Subcutaneous abdominal adipose tissue (tissue), 5 donors: ENCODE data around the gene ABCC3.

Source experiments
- H3K27ac ChIP-seq: one replicate; pipeline ENCODE4 v1.7.0; 2013; ENCODE audit warnings: low read depth, mild to moderate bottlenecking, inconsistent platforms, low read length, moderate library complexity
- H3K27me3 ChIP-seq, 5 donors: one replicate each; pipeline ENCODE4 v1.7.0; 2013; ENCODE audit warnings: low read length in 5 of 5, inconsistent platforms in 1 of 5; ENCODE audit not compliant: control insufficient read depth in 5 of 5, insufficient read depth in 4 of 5
- H3K36me3 ChIP-seq, 5 donors: one replicate each; pipeline ENCODE4 v1.7.0; 2013; ENCODE audit warnings: low read length in 5 of 5; ENCODE audit not compliant: control insufficient read depth in 5 of 5, insufficient read depth in 5 of 5
- H3K4me1 ChIP-seq, 5 donors: one replicate each; pipeline ENCODE4 v1.7.0; 2013; ENCODE audit warnings: low read length in 5 of 5, mild to moderate bottlenecking in 3 of 5, moderate library complexity in 1 of 5; ENCODE audit not compliant: control insufficient read depth in 5 of 5, insufficient read depth in 5 of 5
- H3K4me3 ChIP-seq, 5 donors: one replicate each; pipeline ENCODE4 v1.7.0; 2013; ENCODE audit warnings: low read length in 5 of 5, low read depth in 1 of 5
- H3K9ac ChIP-seq, 5 donors: one replicate each; pipeline ENCODE4 v1.7.0; 2013; ENCODE audit warnings: low read length in 5 of 5, mild to moderate bottlenecking in 4 of 5, moderate library complexity in 3 of 5
- H3K9me3 ChIP-seq, 5 donors: one replicate each; pipeline ENCODE4 v1.7.0; 2013; ENCODE audit warnings: low read length in 5 of 5; ENCODE audit not compliant: control insufficient read depth in 5 of 5
- donor health status: healthy.
- donor health status: healthy.
- donor health status: healthy.
- donor health status: healthy.
- donor health status: healthy.

ABCC3 gene

DNA sequence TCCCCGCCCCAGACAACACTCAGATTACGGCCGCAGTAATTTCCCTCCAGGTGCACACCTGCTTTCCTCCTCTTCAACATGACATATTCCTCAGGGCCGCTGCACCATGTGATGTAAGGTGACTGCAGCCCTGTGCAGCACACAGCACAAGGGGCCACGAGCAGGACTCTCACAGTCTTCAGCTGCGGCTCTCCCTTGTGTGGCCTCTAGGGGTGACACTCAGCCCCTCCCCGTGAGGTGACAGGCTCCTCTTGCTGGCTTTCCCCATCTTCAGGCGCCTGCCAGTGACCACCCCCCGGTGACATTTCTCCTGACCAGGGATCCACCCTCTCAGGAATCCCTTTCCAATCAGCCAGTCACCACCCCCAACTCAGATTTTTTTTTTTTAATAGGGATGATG is 31.3 kb upstream of the ABCC3 start:
- H3K36me3 ChIP-seq, result no peaks in the 10 kb centered on the region
- H3K4me3 ChIP-seq, result no peak overlapping the region
- H3K27ac ChIP-seq, result no peak overlapping the region
- peaks cover 5 to 31% (median 23%) of the 10 kb centered on the region in 5 donors for H3K4me1 ChIP-seq
- H3K27me3 ChIP-seq, result peaks cover 0 to 30% (median 15%) of the 10 kb centered on the region in 5 donors
- H3K9ac ChIP-seq, result no peak overlapping the region
- no peaks in the 10 kb centered on the region for H3K9me3 ChIP-seq

DNA sequence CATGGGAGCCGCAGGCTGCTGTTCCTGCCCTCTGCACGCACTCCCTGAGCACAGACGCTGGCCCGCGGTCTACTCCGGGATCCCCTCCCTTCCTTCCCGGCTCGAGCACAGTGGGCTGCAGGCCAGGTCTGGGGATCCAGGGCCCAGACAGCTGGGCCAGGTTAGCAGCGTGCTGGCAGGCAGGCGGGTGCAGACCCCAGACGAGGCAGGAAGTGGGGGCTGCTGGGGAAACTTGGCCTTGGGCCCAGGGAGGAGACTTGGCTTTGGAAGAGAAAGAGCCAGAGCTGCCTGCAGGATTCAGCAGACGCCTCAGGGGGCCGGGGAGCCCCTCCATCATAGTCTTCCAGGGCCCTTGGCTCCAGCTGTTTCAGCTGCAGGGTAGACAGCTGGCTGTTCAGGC is 30.2 kb upstream of the ABCC3 start:
- Histone ChIP-seq H3K9me3 (no peaks in the 10 kb centered on the region), H3K27me3 (peaks cover 5 to 30% (median 15%) of the 10 kb centered on the region in 5 donors), H3K4me3 (peak overlapping the region in 3 of 5 donors; percentile 3 to 45 (median 5)), H3K4me1 (peaks cover 5 to 31% (median 23%) of the 10 kb centered on the region in 5 donors), H3K27ac (no peak overlapping the region), H3K36me3 (no peaks in the 10 kb centered on the region), H3K9ac (peak overlapping the region in 2 of 5 donors; percentile 18 to 29)

DNA sequence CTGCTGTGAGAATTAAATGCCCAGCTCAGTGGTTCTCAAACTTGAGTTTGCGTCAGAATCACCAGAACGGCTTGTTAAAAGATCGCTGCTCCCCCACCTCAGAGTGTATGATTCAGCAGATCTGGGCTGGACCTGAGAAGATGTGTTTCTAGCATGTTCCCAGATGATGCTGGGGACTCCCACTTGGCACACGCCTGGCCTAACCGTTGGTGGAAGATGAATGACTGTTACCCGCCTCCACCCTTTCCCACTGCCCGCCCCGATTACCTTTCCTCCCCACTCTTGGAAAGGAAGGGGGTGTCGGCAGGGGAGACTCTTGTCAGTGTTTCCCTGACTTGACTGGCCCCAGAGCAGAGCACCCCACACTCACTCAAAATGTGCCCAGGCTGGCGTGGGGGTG is 29.3 kb upstream of the ABCC3 start:
- Histone ChIP-seq H3K9me3 (no peaks in the 10 kb centered on the region), H3K27ac (no peak overlapping the region), H3K4me3 (no peak overlapping the region), H3K9ac (peak overlapping the region in 1 of 5 donors; percentile 2), H3K27me3 (peaks cover 5 to 30% (median 15%) of the 10 kb centered on the region in 5 donors), H3K36me3 (no peaks in the 10 kb centered on the region), H3K4me1 (peaks cover 5 to 31% (median 23%) of the 10 kb centered on the region in 5 donors)

DNA sequence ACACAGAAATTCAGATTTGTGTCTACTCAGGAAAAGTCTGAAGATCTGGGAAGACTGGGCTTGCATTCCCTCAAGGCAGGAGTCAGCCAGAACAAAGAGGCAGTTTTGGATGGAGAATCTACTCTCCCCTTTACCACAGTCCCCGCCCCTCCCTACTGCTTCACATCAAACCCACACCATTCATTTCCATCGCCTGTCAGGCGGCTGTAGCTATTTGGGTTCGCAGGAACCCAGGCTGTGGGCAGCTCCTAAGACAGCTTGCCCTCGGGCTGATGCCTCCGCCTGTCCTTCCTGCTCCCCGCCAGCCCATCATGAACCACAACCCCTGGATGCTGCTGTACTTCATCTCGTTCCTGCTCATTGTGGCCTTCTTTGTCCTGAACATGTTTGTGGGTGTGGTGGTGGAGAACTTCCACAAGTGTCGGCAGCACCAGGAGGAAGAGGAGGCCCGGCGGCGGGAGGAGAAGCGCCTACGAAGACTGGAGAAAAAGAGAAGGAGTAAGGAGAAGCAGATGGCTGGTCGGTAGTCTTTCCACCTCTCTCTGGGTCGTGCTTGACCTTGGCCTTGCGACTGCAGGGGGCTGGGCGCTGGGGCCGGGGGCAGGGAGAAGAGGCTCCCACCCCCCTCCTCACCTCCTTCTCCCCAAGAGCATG is 27.0 kb upstream of the ABCC3 start:
- H3K4me1 ChIP-seq, result peaks cover 5 to 31% (median 23%) of the 10 kb centered on the region in 5 donors
- H3K36me3 ChIP-seq, result no peaks in the 10 kb centered on the region
- no peak overlapping the region for H3K4me3 ChIP-seq
- H3K27me3 ChIP-seq, result peaks cover 5 to 22% (median 18%) of the 10 kb centered on the region in 5 donors
- H3K9me3 ChIP-seq, result no peaks in the 10 kb centered on the region
- no peak overlapping the region for H3K9ac ChIP-seq
- H3K27ac ChIP-seq, result no peak overlapping the region

DNA sequence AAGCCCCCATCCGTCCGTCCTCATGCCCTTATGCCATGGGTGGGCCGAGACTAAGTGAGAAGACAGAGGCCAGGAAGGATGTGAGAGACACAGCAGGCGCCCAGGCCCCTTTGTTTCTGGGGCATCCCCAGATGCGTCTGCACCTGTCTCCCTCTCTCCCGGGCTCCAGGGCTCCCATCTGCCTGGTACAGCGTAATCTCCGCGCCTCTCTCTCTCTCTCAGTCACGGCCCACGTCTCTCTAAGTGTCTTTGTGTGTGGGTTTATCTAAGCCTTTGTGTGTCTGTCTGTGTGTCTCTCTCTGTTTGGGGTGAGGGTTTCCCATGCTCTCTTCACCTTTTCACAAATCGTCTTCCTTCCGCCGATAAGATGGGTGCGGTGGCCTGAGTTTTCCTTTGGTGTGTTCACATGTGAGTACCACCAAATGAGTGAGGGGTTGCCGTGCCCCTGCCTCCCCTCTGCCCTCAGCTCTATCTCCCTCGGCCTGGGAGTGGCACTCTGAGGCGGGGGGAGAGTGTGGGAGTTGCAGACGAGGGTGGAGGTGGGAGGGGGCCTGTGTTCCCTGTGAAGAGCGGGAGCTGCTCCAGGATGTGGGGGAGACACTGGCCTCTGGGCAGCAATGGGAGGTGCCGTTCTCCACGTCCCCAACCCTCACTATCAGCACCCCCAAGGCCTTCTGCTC is 25.8 kb upstream of the ABCC3 start:
- Histone ChIP-seq H3K4me3 (no peak overlapping the region), H3K27me3 (peaks cover 5 to 22% (median 18%) of the 10 kb centered on the region in 5 donors), H3K36me3 (no peaks in the 10 kb centered on the region), H3K9ac (no peak overlapping the region), H3K27ac (no peak overlapping the region), H3K4me1 (peaks cover 5 to 25% (median 22%) of the 10 kb centered on the region in 5 donors), H3K9me3 (no peaks in the 10 kb centered on the region)

DNA sequence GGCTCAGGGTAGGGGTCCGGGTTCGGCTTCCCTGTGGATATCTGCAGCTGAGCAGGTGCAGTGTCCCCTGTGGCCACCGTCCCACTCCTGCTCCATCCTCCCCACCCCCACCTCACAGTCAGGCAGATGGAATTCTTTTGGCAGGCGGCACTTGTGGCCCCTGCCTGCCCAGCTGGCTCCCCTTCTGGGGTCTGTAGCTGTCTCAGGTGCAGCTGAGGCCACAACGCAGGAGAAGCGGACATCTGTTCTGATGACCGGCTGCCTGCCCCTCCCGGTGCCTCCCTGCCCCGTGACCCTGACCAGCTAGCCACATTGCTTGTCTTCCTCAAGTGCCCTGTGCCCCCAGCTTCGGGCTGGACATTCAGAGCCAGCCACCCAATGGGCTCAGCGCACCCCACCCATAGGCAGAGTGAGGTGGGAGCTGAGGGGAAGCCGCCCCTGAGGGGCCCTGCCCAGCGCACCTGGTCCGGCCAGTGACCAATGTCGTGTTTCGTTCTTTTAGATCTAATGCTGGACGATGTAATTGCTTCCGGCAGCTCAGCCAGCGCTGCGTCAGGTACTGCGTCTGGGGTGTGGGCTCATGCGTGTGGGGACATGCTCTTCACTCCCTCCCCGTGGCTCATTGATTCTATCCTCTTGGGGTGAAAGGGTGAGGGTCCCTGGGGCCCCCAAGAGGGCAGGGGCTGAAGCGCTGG is 25.2 kb upstream of the ABCC3 start:
- Histone ChIP-seq H3K9ac (no peak overlapping the region), H3K9me3 (no peaks in the 10 kb centered on the region), H3K4me1 (peaks cover 2 to 20% (median 15%) of the 10 kb centered on the region in 5 donors), H3K27ac (no peak overlapping the region), H3K27me3 (peaks cover 5 to 22% (median 12%) of the 10 kb centered on the region in 5 donors), H3K36me3 (no peaks in the 10 kb centered on the region), H3K4me3 (no peak overlapping the region)

DNA sequence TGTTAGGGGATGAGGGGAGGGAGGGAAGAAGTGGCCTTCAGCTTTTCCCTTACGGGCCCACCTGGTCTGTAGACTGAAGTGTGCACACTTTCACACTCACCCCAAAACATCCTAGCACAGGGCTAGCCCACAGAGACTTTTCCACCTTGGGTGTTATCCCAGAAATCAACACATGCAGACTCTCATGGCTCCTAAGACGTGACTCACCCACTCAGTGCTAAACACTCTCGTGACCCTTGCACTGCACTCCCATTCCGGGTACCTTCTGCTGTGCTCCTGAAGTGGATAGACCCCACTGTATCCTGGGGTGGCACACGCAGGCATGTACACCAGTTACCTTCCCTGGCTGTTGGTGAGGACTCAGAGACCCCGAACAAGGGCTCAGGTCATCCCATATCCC is 23.0 kb upstream of the ABCC3 start:
- H3K9ac ChIP-seq, result no peak overlapping the region
- no peak overlapping the region for H3K27ac ChIP-seq
- H3K27me3 ChIP-seq, result peaks cover 0 to 8% (median 7%) of the 10 kb centered on the region in 5 donors
- no peak overlapping the region for H3K4me3 ChIP-seq
- H3K9me3 ChIP-seq, result no peaks in the 10 kb centered on the region
- peaks cover 0 to 3% (median 0%) of the 10 kb centered on the region in 5 donors for H3K4me1 ChIP-seq
- H3K36me3 ChIP-seq, result no peaks in the 10 kb centered on the region

DNA sequence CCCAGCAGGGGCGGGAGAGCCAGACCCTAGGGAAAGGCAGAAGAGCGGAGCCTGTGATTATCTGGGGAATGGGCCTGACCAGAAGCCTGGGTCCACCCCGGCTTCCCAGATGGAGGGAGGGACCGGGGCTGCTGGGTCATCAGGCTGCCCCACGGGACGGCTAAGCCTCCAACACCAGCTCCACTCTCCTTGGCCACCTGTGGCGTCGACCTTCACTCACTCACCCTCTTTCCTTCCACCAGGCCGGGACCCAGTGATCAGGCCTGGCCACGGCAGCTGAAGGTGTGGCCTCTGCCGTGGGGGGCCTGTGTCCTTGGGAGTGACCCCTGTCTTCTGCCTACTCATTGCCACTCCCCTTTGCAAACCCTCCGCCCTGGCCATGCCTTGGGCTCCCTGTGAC is 22.4 kb upstream of the ABCC3 start:
- H3K27ac ChIP-seq, result no peak overlapping the region
- peaks cover 0 to 3% (median 0%) of the 10 kb centered on the region in 5 donors for H3K4me1 ChIP-seq
- H3K4me3 ChIP-seq, result no peak overlapping the region
- H3K9me3 ChIP-seq, result no peaks in the 10 kb centered on the region
- H3K36me3 ChIP-seq, result no peaks in the 10 kb centered on the region
- H3K27me3 ChIP-seq, result peaks cover 0 to 8% (median 7%) of the 10 kb centered on the region in 5 donors
- H3K9ac ChIP-seq, result no peak overlapping the region

DNA sequence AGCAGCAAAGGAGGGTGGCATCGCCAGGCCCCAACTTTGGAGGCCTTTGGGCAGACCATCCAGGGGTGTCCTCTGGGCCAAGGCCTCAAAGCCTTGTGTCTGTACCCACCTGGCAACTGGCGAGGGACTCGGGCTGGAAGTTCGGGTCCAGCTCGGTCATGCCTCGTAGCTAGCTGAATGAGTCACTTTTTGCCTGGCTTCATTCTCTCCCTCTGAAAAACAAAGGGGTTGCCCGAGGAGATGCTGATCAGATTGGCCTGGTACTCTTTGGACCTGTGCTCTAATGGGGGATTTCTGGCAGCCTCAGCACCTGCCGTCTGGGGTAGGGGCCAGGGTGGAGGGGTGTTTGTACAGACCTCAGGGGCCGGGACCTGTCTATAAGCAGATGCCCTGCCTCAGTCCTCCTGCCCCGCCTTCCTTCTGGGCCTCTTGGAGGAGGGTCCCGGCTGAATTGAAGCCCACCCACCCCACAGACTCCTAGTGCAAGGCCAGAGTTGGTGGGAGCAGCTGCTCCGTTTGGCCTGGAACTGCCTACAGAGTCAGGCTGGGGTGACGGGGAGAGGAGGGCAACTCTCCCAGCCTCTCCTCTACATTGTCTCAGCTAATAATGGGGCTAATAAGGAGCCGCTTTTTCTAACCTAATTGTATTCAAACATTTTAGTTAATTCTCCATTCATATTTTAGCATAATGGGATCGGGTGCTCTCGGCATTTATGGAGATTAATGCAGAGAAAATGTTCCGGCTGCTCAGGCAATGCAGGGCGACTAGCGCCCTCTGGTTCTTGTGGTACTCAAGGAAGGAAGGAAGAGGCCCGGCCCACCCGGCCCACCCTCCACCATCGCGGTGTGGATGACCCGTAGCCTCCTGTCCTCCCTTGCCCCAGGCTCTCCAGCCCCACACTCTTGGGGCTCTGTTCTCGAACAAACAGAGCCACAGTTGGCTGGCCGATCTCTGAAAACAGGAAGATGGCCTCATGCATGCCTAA is 21.4 kb upstream of the ABCC3 start:
- Histone ChIP-seq H3K27ac (no peak overlapping the region), H3K9ac (no peak overlapping the region), H3K4me1 (peaks cover 0 to 3% (median 0%) of the 10 kb centered on the region in 5 donors), H3K27me3 (peaks cover 0 to 8% (median 7%) of the 10 kb centered on the region in 5 donors), H3K36me3 (no peaks in the 10 kb centered on the region), H3K4me3 (no peak overlapping the region), H3K9me3 (no peaks in the 10 kb centered on the region)
